Mesendoderm (in vitro differentiated cells): ENCODE data around the gene FAM131C.

Experiments
- DNase-seq: peaks from one replicate; pipeline ENCODE4 v3.0.0; 2013
- H2AK5ac ChIP-seq: 2 replicates; pipeline ENCODE4 v1.6.1; 2013; ENCODE audit warnings: low read length, inconsistent platforms
- H2BK120ac ChIP-seq: 2 replicates; pipeline ENCODE4 v1.6.1; 2013; ENCODE audit warnings: low read depth, mild to moderate bottlenecking, low read length, moderate library complexity, mixed read lengths
- H2BK15ac ChIP-seq: replicated peaks from 2 replicates; pipeline ENCODE4 v1.6.1; 2013; ENCODE audit warnings: low read depth, mild to moderate bottlenecking, moderate library complexity
- H2BK5ac ChIP-seq: 2 replicates; pipeline ENCODE4 v1.6.1; 2013; ENCODE audit warnings: low read length, inconsistent platforms
- H3K18ac ChIP-seq: 2 replicates; pipeline ENCODE4 v1.6.1; 2013; ENCODE audit warnings: mild to moderate bottlenecking, low read length, mixed read lengths
- H3K23ac ChIP-seq: one replicate; pipeline ENCODE4 v1.6.1; 2013; ENCODE audit warnings: low read length
- H3K27ac ChIP-seq: 2 replicates; pipeline ENCODE4 v1.5.1; 2013; ENCODE audit warnings: low read depth, mild to moderate bottlenecking, inconsistent platforms, low read length, moderate library complexity
- H3K27me3 ChIP-seq: 2 replicates; pipeline ENCODE4 v1.6.1; 2013; ENCODE audit warnings: low read length, control low read depth, mild to moderate bottlenecking, inconsistent platforms; ENCODE audit not compliant: insufficient read depth, poor library complexity
- H3K36me3 ChIP-seq: 2 replicates; pipeline ENCODE4 v1.6.1; 2013; ENCODE audit warnings: low read length, inconsistent platforms; ENCODE audit not compliant: control insufficient read depth, insufficient read depth
- H3K4ac ChIP-seq: one replicate; pipeline ENCODE4 v1.6.1; 2013; ENCODE audit warnings: low read depth, mild to moderate bottlenecking, low read length, moderate library complexity
- H3K4me1 ChIP-seq: 2 replicates; pipeline ENCODE4 v1.6.1; 2013; ENCODE audit warnings: low read depth, low read length, inconsistent platforms; ENCODE audit not compliant: control insufficient read depth
- H3K4me2 ChIP-seq: 2 replicates; pipeline ENCODE4 v1.6.1; 2013; ENCODE audit warnings: low read length
- H3K4me3 ChIP-seq: 2 replicates; pipeline ENCODE4 v1.5.1; 2013; ENCODE audit warnings: mild to moderate bottlenecking, low read length
- H3K56ac ChIP-seq: one replicate; pipeline ENCODE4 v1.6.1; 2013; ENCODE audit warnings: low read length
- H3K79me1 ChIP-seq: 2 replicates; pipeline ENCODE4 v1.6.1; 2013; ENCODE audit warnings: low read length, inconsistent platforms
- H3K79me2 ChIP-seq: 2 replicates; pipeline ENCODE4 v1.6.1; 2013; ENCODE audit warnings: mild to moderate bottlenecking, low read length; ENCODE audit not compliant: control insufficient read depth, insufficient read depth
- H3K9ac ChIP-seq: 2 replicates; pipeline ENCODE4 v1.6.1; 2013; ENCODE audit warnings: low read length, inconsistent platforms
- H4K5ac ChIP-seq: one replicate; pipeline ENCODE4 v1.6.1; 2013; ENCODE audit warnings: low read length
- H4K8ac ChIP-seq: one replicate; pipeline ENCODE4 v1.6.1; 2013; ENCODE audit warnings: low read depth, mild to moderate bottlenecking, control low read depth, low read length, moderate library complexity
- WGBS: extraction: QIAGEN DNeasy Blood & Tissue Kit; methylation state at CpG from one replicate; pipeline ENCODE4 v1.1.7; 2013; ENCODE audit warnings: low lambda C conversion rate, missing lambda C conversion rate; ENCODE audit not compliant: insufficient coverage; ENCODE audit errors: extremely low coverage; 5-methylcytosine and 5-hydroxymethylcytosine counted together

Gene FAM131C

DNA sequence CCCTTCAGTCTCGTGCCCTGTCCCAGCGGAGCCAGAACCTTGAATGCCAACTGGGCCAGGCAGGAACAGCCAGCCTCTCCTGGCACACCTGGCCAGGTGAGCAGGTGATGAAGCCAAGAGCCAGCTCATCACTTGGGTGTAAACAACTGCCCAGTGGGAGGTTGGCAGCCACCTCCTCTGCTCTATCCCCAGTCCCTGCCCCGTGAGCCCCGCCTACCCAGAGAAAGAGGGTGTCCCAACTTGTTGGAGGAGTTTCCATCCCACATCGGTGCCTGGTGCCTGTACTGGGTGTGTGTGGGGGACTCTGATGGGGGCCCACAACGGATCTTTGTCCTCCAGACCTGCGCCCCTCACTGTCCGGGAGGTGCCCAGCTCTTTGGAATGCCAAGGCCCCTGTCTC lies 17.8 kb upstream of the FAM131C start:
- no peak for DNase-seq
- no peak overlapping the region for H3K4me2 ChIP-seq

GRCh38 chr1:16090076-16090826 lies 16.8 kb upstream of the FAM131C start:
- no CpG with 5 or more reads among the region's 5 CpGs for WGBS
- Histone ChIP-seq H3K27ac (no peak overlapping the region), H2BK15ac (no peak overlapping the region)

More for the DNA sequence above, 17.8 kb upstream of the FAM131C start:
- no CpG with 5 or more reads among the region's 8 CpGs for WGBS
- H3K18ac ChIP-seq, result no peak overlapping the region
- H3K27me3 ChIP-seq, result no peaks in the 10 kb centered on the region
- H3K79me1 ChIP-seq, result no peaks in the 10 kb centered on the region
- H3K27ac ChIP-seq, result no peak overlapping the region
- no peak overlapping the region for H3K4me3 ChIP-seq
- no peaks in the 10 kb centered on the region for H3K36me3 ChIP-seq
- no peak overlapping the region for H2AK5ac ChIP-seq
- H4K8ac ChIP-seq, result no peak overlapping the region
- no peaks in the 10 kb centered on the region for H3K79me2 ChIP-seq
- peaks cover 9% of the 10 kb centered on the region for H3K4me1 ChIP-seq
- H3K4ac ChIP-seq, result no peak overlapping the region
- no peak overlapping the region for H3K9ac ChIP-seq
- H3K56ac ChIP-seq, result no peak overlapping the region
- no peak overlapping the region for H2BK120ac ChIP-seq
- no peak overlapping the region for H4K5ac ChIP-seq
- no peak overlapping the region for H2BK15ac ChIP-seq
- no peak overlapping the region for H2BK5ac ChIP-seq
- no peak overlapping the region for H3K23ac ChIP-seq

DNA sequence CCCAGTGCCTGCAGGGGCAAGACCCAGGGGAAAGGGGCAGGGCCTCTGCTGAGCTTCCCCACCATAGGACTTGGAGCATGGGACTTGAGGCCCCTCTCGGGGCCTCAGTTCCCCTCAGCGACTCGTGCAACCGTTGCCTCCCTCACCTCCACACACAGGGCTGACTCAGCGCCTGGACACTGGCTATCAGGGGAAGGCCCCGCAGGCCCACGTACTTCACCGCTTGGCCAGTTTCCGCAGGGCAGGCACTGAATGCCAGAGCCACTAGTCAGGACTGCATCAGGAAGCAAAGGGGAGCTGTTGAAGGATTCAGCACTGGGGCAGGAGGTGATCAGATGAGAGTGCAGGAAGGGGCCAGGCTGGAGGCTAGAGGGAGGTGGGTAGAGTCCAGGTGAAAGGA lies 15.5 kb upstream of the FAM131C start:
- H3K79me1 ChIP-seq, result no peaks in the 10 kb centered on the region
- H3K4ac ChIP-seq, result no peak overlapping the region
- no peak overlapping the region for H3K18ac ChIP-seq
- H3K4me3 ChIP-seq, result no peak overlapping the region
- no peak overlapping the region for H3K23ac ChIP-seq
- peak overlapping the region; percentile 18 for H3K56ac ChIP-seq
- H3K4me2 ChIP-seq, result no peak overlapping the region
- H2BK15ac ChIP-seq, result no peak overlapping the region
- no peaks in the 10 kb centered on the region for H3K79me2 ChIP-seq
- H2AK5ac ChIP-seq, result no peak overlapping the region
- H3K9ac ChIP-seq, result no peak overlapping the region
- H3K4me1 ChIP-seq, result peaks cover 6% of the 10 kb centered on the region
- H3K27ac ChIP-seq, result no peak overlapping the region
- no peak overlapping the region for H4K5ac ChIP-seq
- H2BK120ac ChIP-seq, result no peak overlapping the region
- WGBS, result no CpG with 5 or more reads among the region's 9 CpGs
- H3K36me3 ChIP-seq, result no peaks in the 10 kb centered on the region
- H2BK5ac ChIP-seq, result no peak overlapping the region
- DNase-seq, result no peak
- H3K27me3 ChIP-seq, result no peaks in the 10 kb centered on the region
- no peak overlapping the region for H4K8ac ChIP-seq

More at GRCh38 chr1:16090076-16090826, 16.8 kb upstream of the FAM131C start:
- H3K9ac ChIP-seq, result no peak overlapping the region
- no peak for DNase-seq
- no peak overlapping the region for H4K8ac ChIP-seq
- no peak overlapping the region for H2AK5ac ChIP-seq
- H3K36me3 ChIP-seq, result no peaks in the 10 kb centered on the region
- peaks cover 9% of the 10 kb centered on the region for H3K4me1 ChIP-seq
- no peak overlapping the region for H3K18ac ChIP-seq
- H3K79me1 ChIP-seq, result no peaks in the 10 kb centered on the region
- H2BK120ac ChIP-seq, result no peak overlapping the region
- H3K79me2 ChIP-seq, result no peaks in the 10 kb centered on the region
- no peak overlapping the region for H3K4ac ChIP-seq
- H3K23ac ChIP-seq, result no peak overlapping the region
- H3K4me2 ChIP-seq, result no peak overlapping the region
- H3K56ac ChIP-seq, result no peak overlapping the region
- H4K5ac ChIP-seq, result no peak overlapping the region
- H3K27me3 ChIP-seq, result no peaks in the 10 kb centered on the region
- no peak overlapping the region for H3K4me3 ChIP-seq
- H2BK5ac ChIP-seq, result no peak overlapping the region

DNA sequence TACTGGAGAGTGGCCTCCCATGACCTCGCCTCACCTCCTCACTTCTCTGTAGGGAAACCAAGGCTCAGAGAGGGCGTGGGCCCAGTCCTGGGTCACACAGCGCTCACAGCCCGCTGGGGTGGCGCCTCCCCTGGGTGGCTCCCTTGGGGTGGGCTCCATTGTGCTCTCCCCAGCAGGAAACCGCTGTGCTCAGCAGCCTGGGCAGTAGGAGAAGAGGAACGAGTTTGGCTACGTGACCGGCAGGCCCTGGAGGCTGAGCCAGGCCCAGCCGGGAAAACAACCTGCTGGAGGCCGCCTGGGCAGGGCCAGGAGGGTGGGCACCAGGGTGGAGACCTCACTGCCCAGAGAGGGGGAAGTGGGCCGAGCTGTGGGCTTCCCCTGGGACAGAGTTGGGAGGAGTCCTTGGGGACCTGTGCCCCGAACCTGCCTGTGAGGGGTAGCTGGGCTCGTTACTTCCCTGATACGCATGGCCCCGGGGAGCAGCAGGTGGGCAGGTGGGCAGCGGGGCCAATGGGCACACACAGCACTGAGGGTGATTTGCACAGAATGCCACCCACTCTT lies 15.0 kb upstream of the FAM131C start:
- no CpG with 5 or more reads among the region's 17 CpGs for WGBS
- no peak overlapping the region for H3K4ac ChIP-seq
- no peak overlapping the region for H2BK15ac ChIP-seq
- no peaks in the 10 kb centered on the region for H3K27me3 ChIP-seq
- H3K9ac ChIP-seq, result no peak overlapping the region
- H3K4me3 ChIP-seq, result no peak overlapping the region
- no peak overlapping the region for H3K4me2 ChIP-seq
- H4K5ac ChIP-seq, result no peak overlapping the region
- H3K18ac ChIP-seq, result no peak overlapping the region
- DNase-seq, result no peak
- peaks cover 6% of the 10 kb centered on the region for H3K4me1 ChIP-seq
- no peak overlapping the region for H3K27ac ChIP-seq
- no peak overlapping the region for H3K23ac ChIP-seq
- H2BK120ac ChIP-seq, result no peak overlapping the region
- no peaks in the 10 kb centered on the region for H3K79me1 ChIP-seq
- H2BK5ac ChIP-seq, result no peak overlapping the region
- H3K36me3 ChIP-seq, result no peaks in the 10 kb centered on the region
- no peak overlapping the region for H4K8ac ChIP-seq
- H3K56ac ChIP-seq, result peak overlapping the region; percentile 73
- no peaks in the 10 kb centered on the region for H3K79me2 ChIP-seq
- peak overlapping the region; percentile 82 for H2AK5ac ChIP-seq

DNA sequence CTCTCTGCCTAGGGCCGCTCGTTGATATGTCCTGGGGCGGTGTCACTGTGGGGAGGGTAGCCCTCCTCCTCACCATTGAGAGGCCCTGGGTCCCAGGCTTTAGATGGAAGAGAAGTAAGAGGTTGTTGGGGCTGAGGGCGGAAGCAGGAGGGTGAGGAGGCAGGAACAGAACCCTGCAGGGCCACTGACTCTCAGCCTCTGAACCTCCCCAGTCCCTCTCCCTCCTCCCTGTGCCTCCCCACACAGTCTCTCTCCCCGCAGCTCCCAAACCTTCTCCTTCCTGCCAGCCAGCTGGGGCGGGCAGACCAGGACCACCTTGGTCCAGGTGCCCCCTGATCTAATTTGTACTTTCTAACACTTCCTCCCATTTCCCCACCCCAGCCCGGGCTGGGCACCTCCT lies 14.3 kb upstream of the FAM131C start:
- Histone ChIP-seq H3K27me3 (no peaks in the 10 kb centered on the region), H2BK5ac (peak overlapping the region; percentile 76), H3K4ac (no peak overlapping the region), H3K27ac (no peak overlapping the region), H3K4me1 (peaks cover 6% of the 10 kb centered on the region), H3K56ac (peak overlapping the region; percentile 73), H4K5ac (no peak overlapping the region), H3K23ac (peak overlapping the region; percentile 9), H3K79me1 (no peaks in the 10 kb centered on the region), H3K4me3 (no peak overlapping the region), H3K4me2 (no peak overlapping the region), H2BK15ac (no peak overlapping the region), H3K79me2 (no peaks in the 10 kb centered on the region), H3K9ac (peak overlapping the region; percentile 44), H2BK120ac (no peak overlapping the region), H2AK5ac (peak overlapping the region; percentile 9), H3K36me3 (no peaks in the 10 kb centered on the region), H4K8ac (no peak overlapping the region), H3K18ac (no peak overlapping the region)
- no CpG with 5 or more reads among the region's 7 CpGs for WGBS
- DNase-seq, result no peak
